HG03354 (cell line): ENCODE data around the gene EXD1.
"Not testable (repeated sequence)": the region's sequence is repeated elsewhere in the genome, so short reads cannot be mapped to it uniquely, and the experiment has no call there.

ENCODE experiments used
- ATAC-seq: cut with Tn5 transposase; IDR thresholded peaks from one replicate; pipeline ENCODE4 v1.9.1; 2021; ENCODE audit warnings: mild to moderate bottlenecking; ENCODE audit not compliant: unreplicated experiment, poor library complexity, severe bottlenecking

Gene EXD1

GRCh38 chr15:41151451-41152005 lies 79.0 kb downstream of the EXD1 start:
- ATAC-seq, result no peak

DNA sequence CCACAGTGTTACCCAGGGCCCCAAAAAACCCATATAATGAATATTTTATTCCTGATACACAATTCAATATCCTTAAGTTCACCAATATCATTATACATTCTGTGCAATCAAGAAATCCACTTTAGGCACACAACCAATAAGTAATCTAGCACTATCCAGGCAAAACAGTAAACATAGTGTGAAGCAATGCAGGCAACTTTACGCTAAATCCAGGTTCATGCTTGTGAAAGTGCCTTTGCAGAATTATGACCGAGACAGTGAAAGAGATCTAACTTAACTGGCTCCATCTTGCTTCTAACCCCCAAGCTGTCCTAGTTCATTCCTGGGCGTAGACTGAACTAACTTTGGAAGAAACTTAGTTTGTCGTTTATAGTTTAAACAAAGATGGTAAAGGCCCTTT lies 80.3 kb downstream of the EXD1 start:
- ATAC-seq, result no peak

DNA sequence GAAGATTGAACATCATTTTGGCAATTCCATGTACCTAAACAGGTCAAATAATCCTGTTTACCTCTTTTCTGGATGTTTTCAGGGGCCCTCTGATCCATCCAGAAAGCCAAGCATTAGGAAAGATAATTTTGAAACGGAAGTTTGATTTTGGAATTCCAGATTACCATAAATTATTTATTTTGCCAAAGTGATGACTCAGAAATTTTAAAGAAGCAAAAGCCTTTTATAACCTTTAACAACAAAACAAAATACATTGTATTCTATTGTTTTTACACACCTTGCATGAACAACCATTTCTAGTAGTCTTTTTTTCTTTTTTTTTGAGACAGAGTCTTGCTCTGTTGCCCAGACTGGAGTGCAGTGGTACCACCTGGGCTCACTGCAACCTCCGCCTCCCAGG lies 82.5 kb downstream of the EXD1 start:
- no peak for ATAC-seq

GRCh38 chr15:41139619-41140018 lies 90.9 kb downstream of the EXD1 start:
- ATAC-seq, result no peak

DNA sequence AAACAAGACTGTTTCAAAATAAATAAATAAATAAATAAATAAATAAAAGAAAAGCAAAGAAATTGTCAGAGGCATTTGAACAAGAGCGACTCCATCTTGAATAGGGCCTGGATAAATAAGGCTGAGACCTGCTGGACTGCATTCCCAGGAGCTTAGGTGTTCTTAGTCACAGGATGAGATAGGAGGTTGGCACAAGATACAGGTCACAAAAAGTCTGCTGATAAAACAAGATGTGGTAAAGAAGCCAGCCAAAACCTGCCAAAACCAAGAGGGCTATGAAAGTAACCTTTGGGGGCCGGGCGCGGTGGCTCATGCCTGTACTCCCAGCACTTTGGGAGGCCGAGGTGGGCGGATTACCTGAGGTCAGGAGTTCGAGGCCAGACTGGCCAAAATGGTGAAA lies 91.4 kb downstream of the EXD1 start:
- ATAC-seq, result not testable (repeated sequence)

DNA sequence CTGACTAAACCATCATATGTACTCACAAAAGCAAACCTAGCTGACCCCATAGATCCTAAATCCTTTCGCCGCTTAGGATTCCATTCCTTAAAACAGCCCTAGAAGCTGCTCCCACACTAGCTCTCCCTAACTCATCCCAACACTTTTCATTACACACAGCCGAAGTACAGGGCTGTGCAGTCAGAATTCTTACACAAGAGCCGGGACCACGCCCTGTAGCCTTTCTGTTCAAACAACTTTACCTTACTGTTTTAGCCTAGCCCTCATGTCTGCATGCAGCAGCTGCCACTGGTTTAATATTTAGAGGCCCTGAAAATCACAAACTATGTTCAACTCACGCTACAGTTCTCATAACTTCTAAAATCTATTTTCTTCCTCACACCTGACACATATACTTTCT lies 95.0 kb downstream of the EXD1 start:
- ATAC-seq, result not testable (repeated sequence)

GRCh38 chr15:41133454-41133853 lies 97.1 kb downstream of the EXD1 start:
- ATAC-seq, result no peak
